ENCODE measurements around the gene SCN3A.

- TF ChIP-seq EZH2 (IDR thresholded peaks at IDR 0.05; ENCODE audit: borderline replicate concordance, insufficient read depth, low read length, poor library complexity, severe bottlenecking) (no peak), CTCF (IDR thresholded peaks at IDR 0.05; ENCODE audit: poor library complexity, severe bottlenecking) (no peak), POLR2AphosphoS5 (IDR thresholded peaks at IDR 0.05) (no peak)
Observed at GRCh38 chr2:165113414-165113813, 90.4 kb downstream of the SCN3A start.

Measured in neural cell (in vitro differentiated cells).